Endothelial cell of umbilical vein (primary cell): ENCODE data around the gene POLN. TPM values are rescaled to one million over a fixed set of nuclear protein-coding genes. Genes with fewer than 3 reads are reported as not detected.

Experiments used
- BruUV-seq: library from RNA; stranded (reverse); fragments of 400-500 nt; replicated peaks from 2 replicates; lab custom pipeline; 2021; lab: Mats Ljungman, UMichigan
- CTCF ChIA-PET: fragments of 300-600, 350-600 bp; sonication (Branson Sonifier 250); formaldehyde crosslinking; loops from one replicate; lab custom pipeline; 2021; ENCODE audit warnings: antibody characterized with exemption, inconsistent platforms; lab: Charles Lee
- POLR2A ChIA-PET: fragments of 300-600, 350-600 bp; sonication (Branson Sonifier 250); formaldehyde crosslinking; loops from one replicate; lab custom pipeline; 2021; ENCODE audit warnings: antibody characterized with exemption, inconsistent platforms; lab: Charles Lee
- DNase-seq: peaks from one replicate; pipeline ENCODE4 v3.0.0-alpha.2; 2011; ENCODE audit warnings: low read depth, low spot score
- FAIRE-seq: peaks from 2 replicates; lab custom pipeline; 2011; peaks lifted over from hg19 to GRCh38; lab: Jason Lieb, UNC
- H2AFZ ChIP-seq: 2 replicates; pipeline ENCODE4 v1.6.0; 2012; ENCODE audit warnings: low read depth, low read length, control low read depth, inconsistent platforms
- H3K27ac ChIP-seq: 2 replicates; pipeline ENCODE4 v1.5.1; 2011; ENCODE audit warnings: low read depth, mild to moderate bottlenecking, control low read depth, low read length, moderate library complexity; ENCODE audit not compliant: insufficient read depth
- H3K27me3 ChIP-seq, 2 experiments: 2 replicates each; pipeline versions ENCODE4 v1.6.0 to v1.6.1; 2011; ENCODE audit warnings: low read length in 2 of 2, mixed read lengths in 1 of 2; ENCODE audit not compliant: control insufficient read depth in 2 of 2, insufficient read depth in 2 of 2
- H3K36me3 ChIP-seq, 2 experiments: 2 replicates in 1 of 2; 3 replicates in 1 of 2; pipeline ENCODE4 v1.5.1; 2011; ENCODE audit warnings: low read length in 2 of 2, mild to moderate bottlenecking in 1 of 2, moderate library complexity in 1 of 2; ENCODE audit not compliant: control insufficient read depth in 2 of 2, insufficient read depth in 2 of 2; ENCODE audit errors: extremely low read depth in 1 of 2
- H3K4me1 ChIP-seq: 3 replicates; pipeline ENCODE4 v1.5.1; 2011; ENCODE audit warnings: mild to moderate bottlenecking, low read length; ENCODE audit not compliant: control insufficient read depth, insufficient read depth; ENCODE audit errors: extremely low read depth
- H3K4me2 ChIP-seq: 2 replicates; pipeline ENCODE4 v1.6.1; 2011; ENCODE audit warnings: low read length, control low read depth, mixed read lengths; ENCODE audit not compliant: insufficient read depth
- H3K4me3 ChIP-seq, 3 experiments: fragments of 200-600 bp in 1 of 3; sonication (generic), shearing (Covaris generic) in 1 of 3; replicated peaks in 1 of 3; 2 replicates each; pipeline ENCODE4 v1.5.1; 2011 to 2016; ENCODE audit warnings: control low read depth in 3 of 3, low read length in 3 of 3, mild to moderate bottlenecking in 2 of 3, inconsistent platforms in 1 of 3, low read depth in 1 of 3, moderate library complexity in 1 of 3; ENCODE audit not compliant: insufficient read depth in 1 of 3
- H3K79me2 ChIP-seq: 2 replicates; pipeline ENCODE4 v1.6.0; 2012; ENCODE audit warnings: low read length, inconsistent platforms; ENCODE audit not compliant: control insufficient read depth, insufficient read depth
- H3K9ac ChIP-seq: replicated peaks from 2 replicates; pipeline ENCODE3; 2011; ENCODE audit warnings: low read length, control low read depth; ENCODE audit not compliant: insufficient read depth; ENCODE audit errors: extremely low read depth
- H3K9me1 ChIP-seq: replicated peaks from 3 replicates; pipeline ENCODE4 v1.6.0; 2011; ENCODE audit warnings: mild to moderate bottlenecking, low read length; ENCODE audit not compliant: control insufficient read depth, insufficient read depth; ENCODE audit errors: extremely low read depth
- H3K9me3 ChIP-seq: replicated peaks from 2 replicates; pipeline ENCODE4 v1.5.1; 2012; ENCODE audit warnings: low read length, inconsistent platforms; ENCODE audit not compliant: control insufficient read depth, insufficient read depth
- H4K20me1 ChIP-seq: replicated peaks from 2 replicates; pipeline ENCODE3; 2011; ENCODE audit warnings: mild to moderate bottlenecking, low read length; ENCODE audit not compliant: control insufficient read depth, insufficient read depth; ENCODE audit errors: extremely low read depth
- EZH2 ChIP-seq: IDR thresholded peaks from 2 replicates; pipeline ENCODE4 v1.6.1; 2012; ENCODE audit warnings: borderline replicate concordance, low read depth, mild to moderate bottlenecking, moderate library complexity, low read length, inconsistent platforms; ENCODE audit not compliant: severe bottlenecking
- FOS ChIP-seq: IDR thresholded peaks from 2 replicates; pipeline ENCODE4 v1.6.1; 2011; ENCODE audit warnings: mild to moderate bottlenecking, low read length, moderate library complexity, borderline replicate concordance; ENCODE audit not compliant: insufficient read depth
- GATA2 ChIP-seq: IDR thresholded peaks from 2 replicates; pipeline ENCODE4 v1.7.0; 2011; ENCODE audit warnings: low read depth, mild to moderate bottlenecking, moderate library complexity, mixed read lengths, low read length; ENCODE audit not compliant: insufficient read length, insufficient read depth
- JUN ChIP-seq: IDR thresholded peaks from 2 replicates; pipeline ENCODE4 v1.6.1; 2011; ENCODE audit warnings: borderline replicate concordance, low read depth; ENCODE audit not compliant: insufficient read length, insufficient read depth
- MYC ChIP-seq: IDR thresholded peaks from one replicate; pipeline ENCODE4 v1.6.1; 2011; ENCODE audit warnings: mild to moderate bottlenecking, low read depth, low read length
- POLR2A ChIP-seq: IDR thresholded peaks from 2 replicates; pipeline ENCODE4 v1.6.1; 2012; ENCODE audit warnings: low read depth, mild to moderate bottlenecking, control low read depth, low read length
- POLR2AphosphoS5 ChIP-seq: IDR thresholded peaks from 2 replicates; pipeline ENCODE4 v1.6.1; 2012; ENCODE audit warnings: low read depth, mild to moderate bottlenecking, control low read depth, low read length, moderate library complexity; ENCODE audit not compliant: insufficient read depth
- dilution Hi-C: fragments of 300-500 bp; cut with MboI; formaldehyde crosslinking; loops from one replicate; pipeline ENCODE4 v1.15.0; 2019; ENCODE audit warnings: low sequenced_read_pairs; ENCODE audit not compliant: extremely low pct_ligation_motif_present
- intact Hi-C: fragments of 100-400 bp; cut with micrococcal nuclease; formaldehyde crosslinking; loops from one replicate; pipeline ENCODE4 v1.10.0; 2022
- polyA plus RNA-seq, 4 experiments: library from polyadenylated mRNA; depleted of rRNA in 3 of 4; stranded (reverse) in 3 of 4; unstranded in 1 of 4; fragments of >200 nt; gene quantifications; 2 replicates each; pipeline versions ENCODE4 v1.2.1 to v1.2.3, GENCODE V29; 2011 to 2012; ENCODE audit warnings: missing spikeins in 1 of 4
- total RNA-seq: library from RNA; stranded (reverse); gene quantifications from 2 replicates; pipeline ENCODE4 v1.2.3, GENCODE V29; 2021
- TF ChIP-seq, protein P1 (sequence below), 2 donors: IDR thresholded peaks; 1 replicate in 1 of 2; 2 replicates in 1 of 2; pipeline ENCODE4 v1.5.1; 2011; ENCODE audit warnings: low read length in 2 of 2, mild to moderate bottlenecking in 2 of 2, moderate library complexity in 2 of 2, control low read depth in 1 of 2, inconsistent platforms in 1 of 2, low read depth in 1 of 2; ENCODE audit not compliant: insufficient read depth in 1 of 2; ENCODE audit errors: extremely low read depth in 1 of 2
- TF ChIP-seq, protein P2 (sequence below): IDR thresholded peaks from 2 replicates; pipeline ENCODE4 v1.6.1; 2011; ENCODE audit not compliant: insufficient read depth, insufficient read length

POLN gene
- total and polyA plus RNA-seq, 2 donors (not counting 3 experiments of a cell fraction or from before 2014, with no cell fraction given) = 1.3 to 4.2 TPM

DNA sequence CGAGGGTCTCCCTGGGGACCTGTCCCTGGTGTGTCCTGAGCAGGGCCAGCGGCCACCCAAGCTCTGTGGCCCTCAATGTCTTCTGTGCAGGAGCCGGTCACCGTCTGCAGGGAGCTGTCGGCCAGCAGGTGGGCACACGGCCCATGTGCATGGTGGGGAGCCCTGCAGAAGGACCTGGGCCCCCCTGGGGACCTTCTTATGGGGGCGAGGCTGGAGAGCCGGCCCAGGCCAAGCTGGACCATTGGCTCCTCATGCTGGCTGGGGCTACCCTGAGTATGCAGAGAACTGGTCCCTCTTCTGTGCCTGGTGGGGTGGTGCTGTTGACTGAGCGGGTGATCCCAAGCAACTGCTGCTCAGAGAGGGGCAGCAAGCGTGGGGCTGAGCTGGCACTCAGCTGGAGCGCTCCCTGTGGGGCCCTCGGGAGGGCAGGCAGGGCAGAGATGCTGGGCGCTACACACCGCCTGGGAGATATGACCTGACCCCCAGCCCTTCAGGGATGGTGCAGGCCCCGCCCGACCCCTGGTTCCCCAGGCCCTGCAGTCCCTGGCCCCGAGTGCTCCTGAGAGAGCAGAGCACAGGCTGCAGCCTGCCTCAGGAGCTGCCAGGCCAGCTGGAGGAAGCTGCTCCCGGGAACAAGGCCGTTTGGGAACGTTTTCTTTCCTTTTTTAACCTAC lies 168.0 kb downstream of the POLN start:
- no peak for DNase-seq
- FAIRE-seq = no peak
- H3K27ac ChIP-seq = no peak overlapping the region
- H3K4me3 ChIP-seq = no peak overlapping the region
- CTCF ChIA-PET = no interaction called here
- no TSS peak for BruUV-seq
- H3K4me1 ChIP-seq = no peaks in the 10 kb centered on the region
- no peak overlapping the region for H2AFZ ChIP-seq
- no peak overlapping the region for H3K4me2 ChIP-seq
- POLR2A ChIA-PET = no interaction called here
- no peaks in the 10 kb centered on the region for H3K79me2 ChIP-seq
- H4K20me1 ChIP-seq = no peaks in the 10 kb centered on the region
- no peaks in the 10 kb centered on the region for H3K9me1 ChIP-seq
- TF ChIP-seq POLR2AphosphoS5 = no peak
- no peak for TF ChIP-seq EZH2
- no peak for TF ChIP-seq GATA2
- no peak for TF ChIP-seq FOS
- TF ChIP-seq, protein P1, sequence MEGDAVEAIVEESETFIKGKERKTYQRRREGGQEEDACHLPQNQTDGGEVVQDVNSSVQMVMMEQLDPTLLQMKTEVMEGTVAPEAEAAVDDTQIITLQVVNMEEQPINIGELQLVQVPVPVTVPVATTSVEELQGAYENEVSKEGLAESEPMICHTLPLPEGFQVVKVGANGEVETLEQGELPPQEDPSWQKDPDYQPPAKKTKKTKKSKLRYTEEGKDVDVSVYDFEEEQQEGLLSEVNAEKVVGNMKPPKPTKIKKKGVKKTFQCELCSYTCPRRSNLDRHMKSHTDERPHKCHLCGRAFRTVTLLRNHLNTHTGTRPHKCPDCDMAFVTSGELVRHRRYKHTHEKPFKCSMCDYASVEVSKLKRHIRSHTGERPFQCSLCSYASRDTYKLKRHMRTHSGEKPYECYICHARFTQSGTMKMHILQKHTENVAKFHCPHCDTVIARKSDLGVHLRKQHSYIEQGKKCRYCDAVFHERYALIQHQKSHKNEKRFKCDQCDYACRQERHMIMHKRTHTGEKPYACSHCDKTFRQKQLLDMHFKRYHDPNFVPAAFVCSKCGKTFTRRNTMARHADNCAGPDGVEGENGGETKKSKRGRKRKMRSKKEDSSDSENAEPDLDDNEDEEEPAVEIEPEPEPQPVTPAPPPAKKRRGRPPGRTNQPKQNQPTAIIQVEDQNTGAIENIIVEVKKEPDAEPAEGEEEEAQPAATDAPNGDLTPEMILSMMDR (IDR thresholded peaks at IDR 0.05; ENCODE audit: extremely low read depth in 1 of 2, insufficient read depth in 1 of 2, low read depth in 1 of 2, low read length in 2 of 2) = no peak
- TF ChIP-seq MYC = no peak
- no peak for TF ChIP-seq POLR2A
- TF ChIP-seq, protein P2, sequence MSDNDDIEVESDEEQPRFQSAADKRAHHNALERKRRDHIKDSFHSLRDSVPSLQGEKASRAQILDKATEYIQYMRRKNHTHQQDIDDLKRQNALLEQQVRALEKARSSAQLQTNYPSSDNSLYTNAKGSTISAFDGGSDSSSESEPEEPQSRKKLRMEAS = no peak
- no peak for TF ChIP-seq JUN
- intact Hi-C loops (no loop called here), dilution Hi-C loops (no loop called here)
- H3K9ac ChIP-seq = no peak overlapping the region
- no peaks in the 10 kb centered on the region for H3K36me3 ChIP-seq
- H3K9me3 ChIP-seq = no peaks in the 10 kb centered on the region
- no peaks in the 10 kb centered on the region for H3K27me3 ChIP-seq
